Stimulated activated CD4-positive, alpha-beta T cell treated with anti-CD3 and anti-CD28 coated beads, Interleukin-4, amount 100 ng/mL, for 24 hours (primary cell): Measurements from ENCODE around the gene SHANK3.

Experiments used
- DNase-seq: peaks from one replicate; pipeline ENCODE4 v3.0.0-alpha.2; 2020

Gene SHANK3

GRCh38 chr22:50714631-50715179 is 42.1 kb downstream of the SHANK3 start:
- no peak for DNase-seq

- DNase-seq, result no peak
Measured at GRCh38 chr22:50715250-50715649, 42.6 kb downstream of the SHANK3 start.

GRCh38 chr22:50715776-50716175 is 43.2 kb downstream of the SHANK3 start:
- no peak for DNase-seq

GRCh38 chr22:50716290-50717024 is 43.8 kb downstream of the SHANK3 start:
- no peak for DNase-seq

GRCh38 chr22:50717709-50718351 is 45.2 kb downstream of the SHANK3 start:
- DNase-seq, result no peak

- DNase-seq, result no peak
Measured at GRCh38 chr22:50718352-50718709, 45.7 kb downstream of the SHANK3 start.

- DNase-seq, result no peak
Measured at GRCh38 chr22:50719814-50720300, 47.2 kb downstream of the SHANK3 start.

GRCh38 chr22:50720301-50721256 is 48.0 kb downstream of the SHANK3 start:
- DNase-seq, result no peak

- no peak for DNase-seq
Measured at GRCh38 chr22:50721257-50721844, 48.7 kb downstream of the SHANK3 start.

- no peak for DNase-seq
Measured at GRCh38 chr22:50722048-50722701, 49.6 kb downstream of the SHANK3 start.
